Hair follicular keratinocyte (primary cell): ENCODE data around the gene MMD2. TPM values are rescaled to one million over a fixed set of nuclear protein-coding genes. Genes with fewer than 3 reads are reported as not detected.

Experiments used
- total RNA-seq: library from RNA; depleted of rRNA; stranded (reverse); fragments of >200 nt; gene quantifications from 2 replicates; pipeline ENCODE4 v1.2.3, GENCODE V29; 2015

Gene MMD2, protein sequence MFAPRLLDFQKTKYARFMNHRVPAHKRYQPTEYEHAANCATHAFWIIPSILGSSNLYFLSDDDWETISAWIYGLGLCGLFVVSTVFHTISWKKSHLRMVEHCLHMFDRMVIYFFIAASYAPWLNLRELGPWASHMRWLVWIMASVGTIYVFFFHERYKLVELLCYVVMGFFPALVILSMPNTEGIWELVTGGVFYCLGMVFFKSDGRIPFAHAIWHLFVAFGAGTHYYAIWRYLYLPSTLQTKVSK
- total RNA-seq, result not detected in 2 replicates

DNA sequence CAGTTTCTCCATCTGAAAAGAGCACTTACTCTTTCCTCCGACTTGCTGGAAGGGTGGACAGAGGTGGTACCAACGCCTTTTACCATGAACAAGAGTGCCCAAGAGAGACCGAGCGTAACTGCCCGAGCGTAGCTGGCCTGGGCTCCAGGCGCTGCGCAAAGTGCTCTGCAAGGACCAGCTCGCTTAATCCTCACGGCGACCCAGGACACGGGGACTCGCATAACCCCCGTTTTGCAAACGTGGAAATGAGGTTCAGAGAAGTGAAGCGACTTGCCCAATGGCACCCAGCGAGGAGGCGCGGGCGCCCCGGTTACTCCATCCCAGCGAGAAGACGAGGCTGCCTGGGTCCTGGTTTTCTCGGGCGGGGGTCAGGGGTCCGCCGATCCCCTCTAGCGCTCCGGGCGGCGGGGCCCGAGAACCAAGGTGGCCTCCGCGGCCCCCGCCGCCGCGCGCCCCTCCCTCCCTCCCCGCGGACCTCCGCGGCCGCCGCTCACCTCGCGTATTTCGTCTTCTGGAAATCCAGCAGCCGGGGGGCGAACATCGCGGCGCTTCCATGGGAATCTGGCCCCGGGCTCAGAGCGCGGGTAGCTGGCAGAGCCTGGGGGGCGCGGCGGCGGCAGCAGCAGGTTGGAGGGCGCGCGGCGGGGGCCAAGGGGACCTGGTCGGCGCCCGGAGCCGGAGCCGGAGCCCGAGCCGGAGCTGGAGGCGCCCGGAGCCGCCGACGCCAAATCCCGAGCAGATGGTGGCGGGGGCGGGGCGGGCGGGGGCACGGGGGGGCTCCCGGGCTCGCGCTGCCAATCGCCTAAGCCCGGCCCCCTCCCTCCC lies at the start of gene MMD2:
Gene MMD2 (minus strand): TSS at position 711 of the 825 bp plus-strand sequence. CDS start 170 bp downstream, at position 541.

DNA sequence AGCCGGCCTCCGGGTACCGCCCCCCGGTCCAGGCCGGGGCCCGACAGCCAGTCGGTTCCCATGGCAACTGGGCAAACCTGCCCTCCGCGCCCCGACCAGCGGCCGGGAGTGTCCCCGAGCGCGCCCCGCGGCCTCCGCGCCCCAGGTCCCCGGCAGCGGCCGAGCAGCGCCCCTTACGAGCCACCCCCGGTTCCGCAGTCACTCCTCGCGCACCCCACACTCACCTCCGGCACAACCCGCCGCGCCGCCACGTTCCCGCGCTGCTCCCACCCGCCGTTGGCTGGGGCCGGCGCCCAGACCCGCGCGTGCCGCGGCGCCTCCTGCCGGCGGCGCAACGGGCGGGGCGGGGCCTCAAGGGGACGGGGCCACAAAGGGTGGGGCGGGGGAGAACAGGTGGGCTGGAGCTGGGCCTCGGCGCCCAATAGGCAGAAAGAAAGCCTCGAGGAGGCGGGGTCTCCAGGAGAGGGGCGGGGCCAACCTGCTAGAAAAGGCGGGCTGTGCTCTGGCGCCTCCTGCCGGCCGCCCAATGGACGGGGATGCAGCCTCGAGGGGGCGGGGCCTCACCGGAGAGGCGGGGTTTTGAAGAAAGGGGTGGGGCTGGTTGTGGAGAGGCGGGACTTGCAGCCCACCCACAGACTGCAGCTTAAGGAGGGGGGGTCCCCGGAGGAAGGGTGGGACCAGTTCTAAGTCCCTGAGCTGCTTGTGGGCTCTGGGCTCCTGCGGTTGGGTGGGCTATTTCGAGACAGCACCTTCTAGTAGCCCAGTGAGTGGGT lies 75.4 kb downstream of the MMD2 start, which contains the start of gene RADIL:
Gene RADIL (minus strand): TSS at position 345 of the 773 bp plus-strand sequence. CDS start 5,577 bp downstream, outside the sequence.

DNA sequence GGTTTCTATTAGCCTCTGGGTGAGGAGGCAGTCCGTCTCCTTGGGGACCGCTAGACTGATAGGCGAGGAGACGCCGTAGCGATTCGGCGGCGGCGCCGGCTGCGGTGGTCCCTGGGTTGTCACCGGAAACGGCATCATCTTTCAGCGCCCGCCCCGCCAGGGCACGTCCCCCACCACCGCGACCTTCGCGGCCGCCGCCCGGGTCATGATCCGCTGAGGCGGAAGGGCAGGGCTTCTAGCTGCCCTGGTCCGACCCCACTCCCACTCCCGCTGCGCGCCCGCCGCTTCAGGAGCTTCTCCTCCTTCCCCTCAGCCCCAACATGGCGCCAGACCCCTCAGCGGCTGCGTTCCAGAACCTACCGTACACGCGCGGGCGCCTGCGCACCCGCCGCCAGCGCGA lies 97.3 kb downstream of the MMD2 start, which contains the start of gene PAPOLB:
Gene PAPOLB (minus strand): TSS at position 358 of the 400 bp plus-strand sequence. CDS start 220 bp downstream, at position 138.

Other genes with a start within 250 kb of the MMD2 start
- gene AP5Z1, start 183.6 kb downstream of the MMD2 start, total RNA-seq, result 15.7 and 20.4 TPM in 2 replicates
- not detected in 2 replicates for gene PAPOLB, start 97.2 kb downstream of the MMD2 start, total RNA-seq
- not detected in 2 replicates for gene RADIL, start 75.5 kb downstream of the MMD2 start, total RNA-seq
- gene RBAK, start 86.7 kb upstream of the MMD2 start, total RNA-seq, result 4.2 and 5.2 TPM in 2 replicates
- 42.2 and 45.4 TPM in 2 replicates for gene WIPI2, start 231.0 kb upstream of the MMD2 start, total RNA-seq